Testis (tissue), 3 donors: Measurements from ENCODE around the gene LRRC38. TPM values are rescaled to one million over a fixed set of nuclear protein-coding genes. Genes with fewer than 3 reads are reported as not detected.

ENCODE experiments used
- DNase-seq: peaks from one replicate; pipeline ENCODE4 v3.0.0-alpha.2; 2019
- H3K27ac ChIP-seq, 2 donors: fragments of 200-600 bp; sonication (generic); one replicate each; pipeline ENCODE4 v1.5.1; 2019
- H3K27me3 ChIP-seq: fragments of 200-600 bp; sonication (generic); one replicate; pipeline ENCODE4 v1.5.1; 2019
- H3K36me3 ChIP-seq: fragments of 200-600 bp; sonication (generic); one replicate; pipeline ENCODE4 v1.5.1; 2017; ENCODE audit warnings: low read depth; ENCODE audit errors: missing control alignments
- H3K4me1 ChIP-seq: fragments of 200-600 bp; sonication (generic); one replicate; pipeline ENCODE4 v1.5.1; 2019
- H3K4me3 ChIP-seq, 2 donors: fragments of 200-600 bp; sonication (generic); one replicate each; pipeline ENCODE4 v1.5.1; 2017 to 2019
- H3K9me3 ChIP-seq: fragments of 200-600 bp; sonication (generic); one replicate; pipeline ENCODE4 v1.5.1; 2017
- POLR2A ChIP-seq: fragments of 450-650 bp; IDR thresholded peaks from one replicate; pipeline ENCODE4 v1.6.1; 2017; ENCODE audit warnings: antibody characterized with exemption, mild to moderate bottlenecking, moderate library complexity
- WGBS, 2 donors: methylation state at CpG; one replicate each; pipeline ENCODE4 v1.1.5; 2018; 5-methylcytosine and 5-hydroxymethylcytosine counted together
- intact Hi-C: fragments of 100-400 bp; cut with DNase I; formaldehyde crosslinking; loops from one replicate; pipeline ENCODE4 v1.15.1; 2023; ENCODE audit warnings: low total_unique reads
- polyA plus RNA-seq: library from polyadenylated mRNA; stranded (reverse); fragments of 350-450 nt; fragmentation: Illumina TruSeq; extraction: RNeasy Lipid Tissue Mini Kit (QIAGEN cat#74804); gene quantifications from one replicate; pipeline ENCODE4 v1.2.3, GENCODE V29; 2014; ENCODE audit warnings: low read depth, low replicate concordance; ENCODE audit not compliant: insufficient read depth
- total RNA-seq, 2 donors: library from RNA; depleted of rRNA; stranded (reverse); fragments of >200 nt; gene quantifications; one replicate each; pipeline ENCODE4 v1.2.3, GENCODE V29; 2016
- TF ChIP-seq, protein P1 (sequence below), 3 experiments: fragments of 450-650 bp in 2 of 3; fragments of 200-600 bp in 1 of 3; sonication (generic) in 1 of 3; IDR thresholded peaks; one replicate each; pipeline ENCODE4 v1.5.1; 2016 to 2019; ENCODE audit warnings: antibody characterized with exemption in 3 of 3, mild to moderate bottlenecking in 2 of 3, moderate library complexity in 1 of 3

Gene LRRC38
- total and polyA plus RNA-seq, 3 donors from 2014 or later = 0.79 to 1.6 (median 0.91) TPM

DNA sequence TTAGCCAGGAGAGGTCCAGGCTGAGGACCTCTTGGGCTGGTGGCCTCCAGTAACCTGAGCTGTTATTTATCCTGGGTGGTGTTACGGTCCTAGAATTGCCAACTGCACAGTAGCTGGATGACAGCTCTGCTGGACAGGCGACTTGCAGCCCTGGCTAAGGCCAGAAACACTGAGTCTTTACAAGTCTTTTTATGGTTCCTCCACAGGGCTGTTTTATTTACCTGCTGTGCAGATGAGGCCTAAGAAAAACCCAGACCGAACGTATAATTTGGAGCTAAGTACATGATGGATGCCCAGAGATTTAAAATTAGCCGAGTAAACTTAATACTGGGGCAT is 30.4 kb upstream of the LRRC38 start:
- peaks cover 3% of the 10 kb centered on the region for H3K4me1 ChIP-seq
- no peak for DNase-seq
- H3K9me3 ChIP-seq = no peaks in the 10 kb centered on the region
- no peak overlapping the region for H3K27ac ChIP-seq
- H3K27me3 ChIP-seq = no peaks in the 10 kb centered on the region
- TF ChIP-seq, protein P1, sequence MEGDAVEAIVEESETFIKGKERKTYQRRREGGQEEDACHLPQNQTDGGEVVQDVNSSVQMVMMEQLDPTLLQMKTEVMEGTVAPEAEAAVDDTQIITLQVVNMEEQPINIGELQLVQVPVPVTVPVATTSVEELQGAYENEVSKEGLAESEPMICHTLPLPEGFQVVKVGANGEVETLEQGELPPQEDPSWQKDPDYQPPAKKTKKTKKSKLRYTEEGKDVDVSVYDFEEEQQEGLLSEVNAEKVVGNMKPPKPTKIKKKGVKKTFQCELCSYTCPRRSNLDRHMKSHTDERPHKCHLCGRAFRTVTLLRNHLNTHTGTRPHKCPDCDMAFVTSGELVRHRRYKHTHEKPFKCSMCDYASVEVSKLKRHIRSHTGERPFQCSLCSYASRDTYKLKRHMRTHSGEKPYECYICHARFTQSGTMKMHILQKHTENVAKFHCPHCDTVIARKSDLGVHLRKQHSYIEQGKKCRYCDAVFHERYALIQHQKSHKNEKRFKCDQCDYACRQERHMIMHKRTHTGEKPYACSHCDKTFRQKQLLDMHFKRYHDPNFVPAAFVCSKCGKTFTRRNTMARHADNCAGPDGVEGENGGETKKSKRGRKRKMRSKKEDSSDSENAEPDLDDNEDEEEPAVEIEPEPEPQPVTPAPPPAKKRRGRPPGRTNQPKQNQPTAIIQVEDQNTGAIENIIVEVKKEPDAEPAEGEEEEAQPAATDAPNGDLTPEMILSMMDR (IDR thresholded peaks at IDR 0.05) = no peak
- no peak for TF ChIP-seq POLR2A
- 61 to 72% methylated on average over 3 to 5 of the region's 5 CpGs for WGBS, 2 donors
- H3K4me3 ChIP-seq = no peak overlapping the region
- no peaks in the 10 kb centered on the region for H3K36me3 ChIP-seq
- intact Hi-C loops = no loop called here

DNA sequence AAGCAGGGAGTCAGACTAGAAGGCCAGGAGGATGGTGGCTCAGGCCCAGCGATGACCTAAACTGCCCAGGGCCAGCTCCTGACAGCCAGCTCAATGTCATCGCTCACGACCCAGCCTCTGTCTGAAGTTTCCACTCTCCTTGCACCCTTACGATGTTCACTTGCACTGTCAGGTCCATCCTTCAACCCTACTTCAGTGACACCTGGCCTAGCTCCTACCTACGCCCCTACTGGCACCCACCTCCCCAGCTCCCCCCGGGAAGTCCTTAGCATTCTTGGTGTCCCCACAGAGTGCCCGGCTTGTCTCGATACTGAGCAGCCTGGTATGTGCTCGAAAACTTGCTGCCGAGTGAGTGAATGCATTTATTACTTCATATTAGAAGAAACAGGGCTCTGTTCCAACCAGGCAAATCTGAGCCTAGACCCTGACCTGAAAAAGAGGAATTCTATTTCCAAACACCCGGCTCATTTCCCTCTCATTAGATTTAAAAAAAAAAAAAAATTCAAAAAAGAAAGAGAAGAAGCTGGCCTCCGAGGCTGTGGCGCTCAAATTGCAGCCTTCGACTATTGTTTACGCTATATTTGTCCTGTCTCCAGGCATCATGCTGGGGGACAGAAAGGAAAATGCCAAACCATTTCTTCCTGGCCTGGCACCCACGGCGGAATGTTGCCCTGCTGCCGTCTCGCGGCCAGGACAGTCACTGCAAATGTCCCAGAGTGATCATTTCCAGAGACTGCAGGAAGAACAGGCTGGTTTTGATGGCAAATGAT is 29.8 kb upstream of the LRRC38 start:
- DNase-seq = peak; percentile 42
- Histone ChIP-seq H3K4me1 (no peaks in the 10 kb centered on the region), H3K27ac (no peak overlapping the region), H3K4me3 (no peak overlapping the region), H3K9me3 (no peaks in the 10 kb centered on the region), H3K36me3 (no peaks in the 10 kb centered on the region), H3K27me3 (no peaks in the 10 kb centered on the region)
- 50 to 57% methylated on average over 20 of the region's 20 CpGs for WGBS, 2 donors
- intact Hi-C loops = no loop called here
- TF ChIP-seq, protein P1 (IDR thresholded peaks at IDR 0.05) = peak in 2 of 3 experiments; percentile 43 to 45
- TF ChIP-seq POLR2A = no peak

DNA sequence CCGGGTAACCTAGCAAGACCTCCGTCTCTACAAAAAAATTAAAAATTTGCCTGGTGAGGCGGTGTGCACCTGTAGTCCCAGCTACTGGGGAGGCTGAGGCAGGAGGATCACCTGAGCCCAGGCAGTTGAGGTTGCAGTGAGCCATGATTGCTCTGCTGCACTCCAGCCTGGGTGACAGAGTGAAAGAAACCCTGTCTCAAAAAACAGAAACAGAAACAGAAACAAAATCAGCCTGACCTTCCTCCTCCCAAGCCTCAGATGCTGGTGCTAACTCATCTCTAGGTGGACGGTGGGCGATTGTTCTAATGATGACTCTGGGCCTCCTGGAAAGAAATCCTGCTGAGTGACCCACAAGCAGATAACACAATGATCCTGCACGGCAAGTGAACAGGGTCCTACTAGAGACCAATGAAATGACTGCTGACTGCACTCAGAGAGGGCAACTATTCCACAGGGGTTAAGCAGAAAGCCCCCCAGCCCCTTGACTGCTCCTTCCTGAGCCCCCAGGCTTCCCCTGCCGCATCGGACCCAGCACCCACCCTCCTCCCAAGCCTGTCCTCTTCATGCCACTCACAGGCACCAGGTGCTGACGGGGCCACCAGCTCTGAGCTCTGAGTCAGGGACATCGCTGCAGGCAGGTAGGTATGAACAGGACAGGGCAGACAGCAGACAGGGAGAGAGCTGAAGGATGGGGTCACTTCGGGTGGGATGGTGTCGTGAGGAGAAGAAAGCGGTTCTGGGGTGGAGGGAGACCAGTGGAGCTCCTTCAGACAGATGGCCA is 27.8 kb upstream of the LRRC38 start:
- Histone ChIP-seq H3K9me3 (no peaks in the 10 kb centered on the region), H3K27me3 (no peaks in the 10 kb centered on the region), H3K4me1 (no peaks in the 10 kb centered on the region), H3K27ac (no peak overlapping the region), H3K4me3 (no peak overlapping the region), H3K36me3 (no peaks in the 10 kb centered on the region)
- intact Hi-C loops = no loop called here
- WGBS, 2 donors = 87 to 90% methylated on average over 11 to 13 of the region's 13 CpGs
- no peak for DNase-seq
- TF ChIP-seq POLR2A = no peak
- TF ChIP-seq, protein P1 (IDR thresholded peaks at IDR 0.05) = no peak

DNA sequence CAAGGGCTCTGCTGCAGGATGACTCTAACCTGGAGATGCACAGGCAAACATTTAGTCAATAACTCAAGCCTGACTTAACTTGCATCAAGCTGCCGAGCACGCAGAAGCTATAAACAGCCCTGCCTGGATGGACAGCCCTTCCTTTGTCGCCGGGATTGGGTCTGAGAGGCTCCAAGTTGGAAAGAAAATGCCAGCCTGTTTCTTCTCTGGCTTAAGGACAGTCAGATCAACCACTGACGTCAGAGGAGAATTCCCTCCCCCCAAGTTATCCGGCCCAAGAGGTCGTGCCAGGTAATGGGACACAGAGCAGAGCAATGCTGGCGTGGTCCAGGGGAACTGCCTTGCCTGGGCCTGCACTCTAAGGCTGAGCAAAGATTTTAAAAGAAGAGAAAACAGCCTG is 27.1 kb upstream of the LRRC38 start:
- H3K9me3 ChIP-seq = no peaks in the 10 kb centered on the region
- no peak overlapping the region for H3K4me3 ChIP-seq
- H3K36me3 ChIP-seq = no peaks in the 10 kb centered on the region
- H3K27me3 ChIP-seq = no peaks in the 10 kb centered on the region
- TF ChIP-seq POLR2A = no peak
- TF ChIP-seq, protein P1 (IDR thresholded peaks at IDR 0.05) = no peak
- DNase-seq = no peak
- intact Hi-C loops = no loop called here
- H3K27ac ChIP-seq = no peak overlapping the region
- whole genome bisulfite sequencing, 2 donors = 57 to 69% methylated on average over 8 of the region's 8 CpGs
- no peaks in the 10 kb centered on the region for H3K4me1 ChIP-seq
